ENCODE results near the gene TCEAL9.

- no peak for TF ChIP-seq TAF1 (conservative IDR thresholded peaks at IDR 0.05)
- no peak for TF ChIP-seq CTCF (IDR thresholded peaks at IDR 0.05; ENCODE audit: low read depth, low read length, missing input control)
- no peak for TF ChIP-seq EGR1 (IDR thresholded peaks at IDR 0.05; ENCODE audit: low read depth in 2 of 2)
- no peak for TF ChIP-seq MAX (IDR thresholded peaks at IDR 0.05)
- TF ChIP-seq GABPA (IDR thresholded peaks at IDR 0.05 in 1 of 2, conservative IDR thresholded peaks at IDR 0.05 in 1 of 2) = no peak
- TF ChIP-seq SP1 (IDR thresholded peaks at IDR 0.05) = no peak
- no peak for TF ChIP-seq RAD21 (IDR thresholded peaks at IDR 0.05)
- TF ChIP-seq YY1 (IDR thresholded peaks at IDR 0.05) = no peak
- TF ChIP-seq HNF4G (IDR thresholded peaks at IDR 0.05) = no peak
- TF ChIP-seq REST (IDR thresholded peaks at IDR 0.05) = no peak
- no peak for TF ChIP-seq JUND (IDR thresholded peaks at IDR 0.05)
These were observed 4.6 kb downstream of the TCEAL9 start for GRCh38 chrX:103360916-103361315.

All from liver (tissue), 3 donors.